GM12878 (cell line): Measurements from ENCODE around the gene AAGAB. TPM values are rescaled to one million over a fixed set of nuclear protein-coding genes. Genes with fewer than 3 reads are reported as not detected.

Experiments used
- ATAC-seq: fragments of 200-7000 bp; cut with Tn5 transposase; 3 replicates; pipeline ENCODE4 v1.9.1; 2020; ENCODE audit warnings: mild to moderate bottlenecking, moderate library complexity
- BruUV-seq: library from RNA; stranded (reverse); fragments of 400-500 nt; replicated peaks from 2 replicates; lab custom pipeline; 2021; lab: Mats Ljungman, UMichigan
- CTCF ChIA-PET: fragments of 300-600 bp; sonication (Branson Sonifier 250); formaldehyde crosslinking; extraction: SDS; loops from one replicate; lab custom pipeline; 2021; ENCODE audit warnings: inconsistent platforms; lab: Yijun Ruan, JAX
- POLR2A ChIA-PET: fragments of 350-600 bp; formaldehyde crosslinking; extraction: SDS; loops from one replicate; lab custom pipeline; 2021; ENCODE audit warnings: inconsistent platforms; lab: Charles Lee
- RAD21 ChIA-PET: fragments of 300-600 bp; sonication (Branson Sonifier 250); formaldehyde crosslinking; loops from one replicate; lab custom pipeline; 2023; ENCODE audit warnings: antibody characterized with exemption; ENCODE audit not compliant: unreplicated experiment; lab: Charles Lee
- SMC1A ChIA-PET: fragments of 300-600 bp; sonication (Branson Sonifier 250); formaldehyde crosslinking; loops from one replicate; lab custom pipeline; 2023; ENCODE audit not compliant: unreplicated experiment, uncharacterized antibody; lab: Charles Lee
- DNase-seq: peaks from one replicate; pipeline ENCODE4 v3.0.0-alpha.2; 2011; ENCODE audit warnings: low read depth, low spot score
- FAIRE-seq: peaks from 3 replicates; lab custom pipeline; 2011; peaks lifted over from hg19 to GRCh38; lab: Jason Lieb, UNC
- H2AFZ ChIP-seq: 2 replicates; pipeline ENCODE4 v1.6.0; 2011; ENCODE audit warnings: low read depth, low read length, control low read depth; ENCODE audit not compliant: control insufficient read depth
- H3K27ac ChIP-seq: 2 replicates; pipeline ENCODE4 v1.5.1; 2011; ENCODE audit warnings: control low read depth; ENCODE audit not compliant: control insufficient read depth, insufficient read depth
- H3K27me3 ChIP-seq, 2 experiments: replicated peaks in 1 of 2; 2 replicates each; pipeline versions ENCODE4 v1.6.0 to v1.6.1; 2011; ENCODE audit warnings: low read length in 1 of 2; ENCODE audit not compliant: control insufficient read depth in 2 of 2, insufficient read depth in 2 of 2
- H3K36me3 ChIP-seq, 2 experiments: 2 replicates each; pipeline ENCODE4 v1.5.1; 2011; ENCODE audit warnings: low read length in 1 of 2; ENCODE audit not compliant: control insufficient read depth in 2 of 2, insufficient read depth in 2 of 2
- H3K4me1 ChIP-seq: 2 replicates; pipeline ENCODE4 v1.6.1; 2011; ENCODE audit warnings: mild to moderate bottlenecking, low read length, moderate library complexity, mixed read lengths; ENCODE audit not compliant: control insufficient read depth, insufficient read depth
- H3K4me2 ChIP-seq: 2 replicates; pipeline ENCODE4 v1.6.0; 2011; ENCODE audit warnings: control low read depth; ENCODE audit not compliant: control insufficient read depth, insufficient read depth
- H3K4me3 ChIP-seq: fragments of 200-600 bp; sonication (generic); 2 replicates; pipeline ENCODE4 v1.5.1; 2016
- H3K79me2 ChIP-seq: 2 replicates; pipeline ENCODE4 v1.6.0; 2011; ENCODE audit warnings: low read length; ENCODE audit not compliant: control insufficient read depth, insufficient read depth
- H3K9ac ChIP-seq: 2 replicates; pipeline ENCODE4 v1.8.0; 2011; ENCODE audit warnings: low read length, control low read depth, mixed read lengths; ENCODE audit not compliant: control insufficient read depth, insufficient read depth
- H3K9me3 ChIP-seq: replicated peaks from 3 replicates; pipeline ENCODE4 v1.5.1; 2011; ENCODE audit warnings: mild to moderate bottlenecking, low read length; ENCODE audit not compliant: control insufficient read depth, insufficient read depth
- H4K20me1 ChIP-seq: 2 replicates; pipeline ENCODE4 v1.6.0; 2011; ENCODE audit not compliant: control insufficient read depth, insufficient read depth
- EZH2 ChIP-seq: IDR thresholded peaks from 2 replicates; pipeline ENCODE4 v1.6.1; 2012; ENCODE audit warnings: low read depth, mild to moderate bottlenecking, control low read depth, inconsistent platforms, low read length, borderline replicate concordance; ENCODE audit not compliant: control insufficient read depth
- KAT2A ChIP-seq: conservative IDR thresholded peaks from 2 replicates; pipeline ENCODE4 v1.6.1; 2011; ENCODE audit warnings: low read depth, low read length; ENCODE audit not compliant: control insufficient read depth
- MAX ChIP-seq: IDR thresholded peaks from 2 replicates; pipeline ENCODE4 v1.6.1; 2012; ENCODE audit warnings: low read depth, low read length, improper control_type of control experiment
- POU2F2 ChIP-seq: IDR thresholded peaks from 3 replicates; pipeline ENCODE4 v1.6.1; 2011; ENCODE audit warnings: low read depth, mild to moderate bottlenecking, low read length, borderline replicate concordance
- STAT3 ChIP-seq: IDR thresholded peaks from 2 replicates; pipeline ENCODE4 v1.6.1; 2011; ENCODE audit warnings: low read depth, low read length, improper control_type of control experiment
- ZNF687 ChIP-seq: fragments of 450-650 bp; IDR thresholded peaks from 2 replicates; pipeline ENCODE4 v1.6.1; 2017; ENCODE audit warnings: mild to moderate bottlenecking, moderate library complexity
- WGBS: methylation state at CpG from one replicate; pipeline ENCODE4 v1.1.6; 2016; ENCODE audit warnings: low lambda C conversion rate; ENCODE audit not compliant: insufficient replicate concordance, insufficient coverage; ENCODE audit errors: missing lambda C conversion rate; 5-methylcytosine and 5-hydroxymethylcytosine counted together
- in situ Hi-C: fragments of 300-500 bp; cut with MboI; formaldehyde crosslinking; loops from 9 replicates; pipeline ENCODE4 v1.14.3; 2018; ENCODE audit warnings: mixed read lengths
- intact Hi-C: fragments of 100-400 bp; cut with micrococcal nuclease; formaldehyde crosslinking; loops from one replicate; pipeline ENCODE4 v1.14.2; 2022; ENCODE audit not compliant: unreplicated experiment
- polyA plus RNA-seq, 11 experiments: library from polyadenylated mRNA; depleted of rRNA in 4 of 11; unstranded in 6 of 11; stranded (reverse) in 5 of 11; fragments of >200 nt; fragmentation: Nextera tagmentation in 4 of 11; fragmentation: Illumina TruSeq in 1 of 11; extraction: Ambion mirVana in 4 of 11; extraction: Trizol in 1 of 11; gene quantifications; 1 replicate in 1 of 11; 2 replicates in 10 of 11; pipeline versions ENCODE4 v1.2.1 to v1.2.3, GENCODE V29; 2011 to 2016; ENCODE audit warnings: inconsistent platforms in 2 of 11, missing spikeins in 2 of 11, low read depth in 1 of 11
- total RNA-seq, 4 experiments: library from RNA; depleted of rRNA in 3 of 4; stranded (reverse); fragments of >200 nt in 3 of 4; fragmentation: Illumina TruSeq in 1 of 4; extraction: Trizol in 1 of 4; gene quantifications; 2 replicates each; pipeline versions ENCODE4 v1.2.1 to v1.2.3, GENCODE V29; 2013 to 2021

AAGAB gene
- total and polyA plus RNA-seq, 10 of the 15 experiments (the other 5 are each of a cell fraction or from before 2014, with no cell fraction given): 11.4 to 62.3 (median 38.0) TPM

GRCh38 chr15:67190813-67191212 lies 63.6 kb downstream of the AAGAB start:
- DNase-seq: no peak
- TF ChIP-seq POU2F2 (no peak), KAT2A (no peak), STAT3 (no peak), ZNF687 (no peak), MAX (no peak), EZH2 (no peak)
- TF ChIP-seq, all 136 proteins: peak for 0
- H3K27ac ChIP-seq: no peak overlapping the region
- ChIA-PET CTCF (no interaction called here), POLR2A (interaction anchor here (1.4 kb wide), 1 partner anchor 13 kb away, joined by 3 read pairs; no protein-coding TSS in a partner anchor), SMC1A (no interaction called here), RAD21 (no interaction called here)
- intact Hi-C loops (no loop called here), in situ Hi-C loops (no loop called here)
- no peak for FAIRE-seq
- no peak overlapping the region for H3K4me2 ChIP-seq
- H3K36me3 ChIP-seq: peaks cover 20 to 29% of the 10 kb centered on the region in 2 experiments; a peak in 3 of 4 replicates
- H3K27me3 ChIP-seq: no peaks in the 10 kb centered on the region
- H3K9me3 ChIP-seq: no peaks in the 10 kb centered on the region
- no peak overlapping the region for H3K9ac ChIP-seq
- BruUV-seq: no TSS peak
- no peak overlapping the region for H2AFZ ChIP-seq
- H4K20me1 ChIP-seq: no peaks in the 10 kb centered on the region
- no peak overlapping the region for H3K4me3 ChIP-seq
- H3K4me1 ChIP-seq: no peaks in the 10 kb centered on the region; the same call in 1 of the 2 replicates
- ATAC-seq: no peak
- no peaks in the 10 kb centered on the region for H3K79me2 ChIP-seq
- 95% methylated on average over 8 of the region's 11 CpGs for WGBS
